Endothelial cell of umbilical vein (primary cell): ENCODE results near the gene WBP2. TPM values are rescaled to one million over a fixed set of nuclear protein-coding genes. Genes with fewer than 3 reads are reported as not detected.

Source experiments
- BruUV-seq: library from RNA; stranded (reverse); fragments of 400-500 nt; replicated peaks from 2 replicates; lab custom pipeline; 2021; lab: Mats Ljungman, UMichigan
- CTCF ChIA-PET: fragments of 300-600, 350-600 bp; sonication (Branson Sonifier 250); formaldehyde crosslinking; loops from one replicate; lab custom pipeline; 2021; ENCODE audit warnings: antibody characterized with exemption, inconsistent platforms; lab: Charles Lee
- POLR2A ChIA-PET: fragments of 300-600, 350-600 bp; sonication (Branson Sonifier 250); formaldehyde crosslinking; loops from one replicate; lab custom pipeline; 2021; ENCODE audit warnings: antibody characterized with exemption, inconsistent platforms; lab: Charles Lee
- DNase-seq: peaks from one replicate; pipeline ENCODE4 v3.0.0-alpha.2; 2011; ENCODE audit warnings: low read depth, low spot score
- FAIRE-seq: peaks from 2 replicates; lab custom pipeline; 2011; peaks lifted over from hg19 to GRCh38; lab: Jason Lieb, UNC
- H2AFZ ChIP-seq: 2 replicates; pipeline ENCODE4 v1.6.0; 2012; ENCODE audit warnings: low read depth, low read length, control low read depth, inconsistent platforms
- H3K27ac ChIP-seq: 2 replicates; pipeline ENCODE4 v1.5.1; 2011; ENCODE audit warnings: low read depth, mild to moderate bottlenecking, control low read depth, low read length, moderate library complexity; ENCODE audit not compliant: insufficient read depth
- H3K27me3 ChIP-seq, 2 experiments: 2 replicates each; pipeline versions ENCODE4 v1.6.0 to v1.6.1; 2011; ENCODE audit warnings: low read length in 2 of 2, mixed read lengths in 1 of 2; ENCODE audit not compliant: control insufficient read depth in 2 of 2, insufficient read depth in 2 of 2
- H3K36me3 ChIP-seq, 2 experiments: 2 replicates in 1 of 2; 3 replicates in 1 of 2; pipeline ENCODE4 v1.5.1; 2011; ENCODE audit warnings: low read length in 2 of 2, mild to moderate bottlenecking in 1 of 2, moderate library complexity in 1 of 2; ENCODE audit not compliant: control insufficient read depth in 2 of 2, insufficient read depth in 2 of 2; ENCODE audit errors: extremely low read depth in 1 of 2
- H3K4me1 ChIP-seq: 3 replicates; pipeline ENCODE4 v1.5.1; 2011; ENCODE audit warnings: mild to moderate bottlenecking, low read length; ENCODE audit not compliant: control insufficient read depth, insufficient read depth; ENCODE audit errors: extremely low read depth
- H3K4me2 ChIP-seq: 2 replicates; pipeline ENCODE4 v1.6.1; 2011; ENCODE audit warnings: low read length, control low read depth, mixed read lengths; ENCODE audit not compliant: insufficient read depth
- H3K4me3 ChIP-seq, 3 experiments: fragments of 200-600 bp in 1 of 3; sonication (generic), shearing (Covaris generic) in 1 of 3; replicated peaks in 1 of 3; 2 replicates each; pipeline ENCODE4 v1.5.1; 2011 to 2016; ENCODE audit warnings: control low read depth in 3 of 3, low read length in 3 of 3, mild to moderate bottlenecking in 2 of 3, inconsistent platforms in 1 of 3, low read depth in 1 of 3, moderate library complexity in 1 of 3; ENCODE audit not compliant: insufficient read depth in 1 of 3
- H3K79me2 ChIP-seq: 2 replicates; pipeline ENCODE4 v1.6.0; 2012; ENCODE audit warnings: low read length, inconsistent platforms; ENCODE audit not compliant: control insufficient read depth, insufficient read depth
- H3K9ac ChIP-seq: replicated peaks from 2 replicates; pipeline ENCODE3; 2011; ENCODE audit warnings: low read length, control low read depth; ENCODE audit not compliant: insufficient read depth; ENCODE audit errors: extremely low read depth
- H3K9me1 ChIP-seq: replicated peaks from 3 replicates; pipeline ENCODE4 v1.6.0; 2011; ENCODE audit warnings: mild to moderate bottlenecking, low read length; ENCODE audit not compliant: control insufficient read depth, insufficient read depth; ENCODE audit errors: extremely low read depth
- H3K9me3 ChIP-seq: replicated peaks from 2 replicates; pipeline ENCODE4 v1.5.1; 2012; ENCODE audit warnings: low read length, inconsistent platforms; ENCODE audit not compliant: control insufficient read depth, insufficient read depth
- H4K20me1 ChIP-seq: replicated peaks from 2 replicates; pipeline ENCODE3; 2011; ENCODE audit warnings: mild to moderate bottlenecking, low read length; ENCODE audit not compliant: control insufficient read depth, insufficient read depth; ENCODE audit errors: extremely low read depth
- CTCF ChIP-seq, 2 donors: IDR thresholded peaks; 1 replicate in 1 of 2; 2 replicates in 1 of 2; pipeline ENCODE4 v1.5.1; 2011; ENCODE audit warnings: low read length in 2 of 2, mild to moderate bottlenecking in 2 of 2, moderate library complexity in 2 of 2, control low read depth in 1 of 2, inconsistent platforms in 1 of 2, low read depth in 1 of 2; ENCODE audit not compliant: insufficient read depth in 1 of 2; ENCODE audit errors: extremely low read depth in 1 of 2
- EZH2 ChIP-seq: IDR thresholded peaks from 2 replicates; pipeline ENCODE4 v1.6.1; 2012; ENCODE audit warnings: borderline replicate concordance, low read depth, mild to moderate bottlenecking, moderate library complexity, low read length, inconsistent platforms; ENCODE audit not compliant: severe bottlenecking
- FOS ChIP-seq: IDR thresholded peaks from 2 replicates; pipeline ENCODE4 v1.6.1; 2011; ENCODE audit warnings: mild to moderate bottlenecking, low read length, moderate library complexity, borderline replicate concordance; ENCODE audit not compliant: insufficient read depth
- GATA2 ChIP-seq: IDR thresholded peaks from 2 replicates; pipeline ENCODE4 v1.7.0; 2011; ENCODE audit warnings: low read depth, mild to moderate bottlenecking, moderate library complexity, mixed read lengths, low read length; ENCODE audit not compliant: insufficient read length, insufficient read depth
- JUN ChIP-seq: IDR thresholded peaks from 2 replicates; pipeline ENCODE4 v1.6.1; 2011; ENCODE audit warnings: borderline replicate concordance, low read depth; ENCODE audit not compliant: insufficient read length, insufficient read depth
- MAX ChIP-seq: IDR thresholded peaks from 2 replicates; pipeline ENCODE4 v1.6.1; 2011; ENCODE audit not compliant: insufficient read depth, insufficient read length
- MYC ChIP-seq: IDR thresholded peaks from one replicate; pipeline ENCODE4 v1.6.1; 2011; ENCODE audit warnings: mild to moderate bottlenecking, low read depth, low read length
- POLR2A ChIP-seq: IDR thresholded peaks from 2 replicates; pipeline ENCODE4 v1.6.1; 2012; ENCODE audit warnings: low read depth, mild to moderate bottlenecking, control low read depth, low read length
- POLR2AphosphoS5 ChIP-seq: IDR thresholded peaks from 2 replicates; pipeline ENCODE4 v1.6.1; 2012; ENCODE audit warnings: low read depth, mild to moderate bottlenecking, control low read depth, low read length, moderate library complexity; ENCODE audit not compliant: insufficient read depth
- dilution Hi-C: fragments of 300-500 bp; cut with MboI; formaldehyde crosslinking; loops from one replicate; pipeline ENCODE4 v1.15.0; 2019; ENCODE audit warnings: low sequenced_read_pairs; ENCODE audit not compliant: extremely low pct_ligation_motif_present
- intact Hi-C: fragments of 100-400 bp; cut with micrococcal nuclease; formaldehyde crosslinking; loops from one replicate; pipeline ENCODE4 v1.10.0; 2022
- polyA plus RNA-seq, 4 experiments: library from polyadenylated mRNA; depleted of rRNA in 3 of 4; stranded (reverse) in 3 of 4; unstranded in 1 of 4; fragments of >200 nt; gene quantifications; 2 replicates each; pipeline versions ENCODE4 v1.2.1 to v1.2.3, GENCODE V29; 2011 to 2012; ENCODE audit warnings: missing spikeins in 1 of 4
- total RNA-seq: library from RNA; stranded (reverse); gene quantifications from 2 replicates; pipeline ENCODE4 v1.2.3, GENCODE V29; 2021

The WBP2 gene
- total and polyA plus RNA-seq, 2 donors (not counting 3 experiments of a cell fraction or from before 2014, with no cell fraction given): 81.5 to 126 TPM

DNA sequence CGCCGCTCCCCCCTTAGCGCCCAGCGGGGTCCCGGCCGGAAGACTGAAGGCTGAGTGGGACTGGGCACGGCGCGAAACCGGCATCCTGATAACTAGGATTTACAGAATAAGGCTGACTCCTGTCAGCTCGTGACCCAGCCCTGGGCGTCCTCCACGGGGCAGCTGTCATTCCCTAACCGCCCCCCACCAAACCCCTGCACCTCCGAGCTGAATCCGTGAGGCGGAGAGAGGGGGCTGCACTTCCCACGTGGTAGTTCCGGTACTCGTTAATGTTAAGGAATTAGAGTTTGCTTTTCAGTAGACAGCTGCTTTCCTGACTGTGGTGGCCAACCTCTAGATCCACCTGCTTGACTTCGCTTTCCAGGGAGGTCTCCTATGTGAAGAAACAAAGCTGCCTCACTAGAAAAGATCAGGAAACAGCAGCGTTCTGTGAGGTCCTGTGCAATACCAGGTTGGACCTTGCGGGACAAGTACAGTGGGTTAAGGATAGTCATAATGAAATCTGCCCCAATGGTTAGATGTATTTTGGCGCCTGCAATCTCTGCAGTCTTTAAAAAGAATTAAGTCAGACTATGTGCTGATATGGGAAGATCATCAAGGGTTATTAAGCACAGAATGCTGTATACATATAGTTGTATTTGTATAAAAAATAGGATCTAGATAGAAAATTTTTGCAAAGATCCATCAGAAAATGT is 1.1 kb upstream of the WBP2 start:
- no peaks in the 10 kb centered on the region for H3K9me3 ChIP-seq
- TF ChIP-seq MYC: no peak
- no peak for TF ChIP-seq POLR2A
- TF ChIP-seq GATA2: no peak
- TF ChIP-seq CTCF (IDR thresholded peaks at IDR 0.05; ENCODE audit: extremely low read depth in 1 of 2, insufficient read depth in 1 of 2, low read depth in 1 of 2, low read length in 2 of 2): no peak
- TF ChIP-seq FOS: no peak
- TF ChIP-seq EZH2: no peak
- no peak for TF ChIP-seq JUN
- TF ChIP-seq MAX: no peak
- TF ChIP-seq POLR2AphosphoS5: no peak
- ChIA-PET POLR2A (interaction anchor here (1.4 to 2.8 kb wide), 3 partner anchors 76 to 85 kb away, joined by 3 to 23 read pairs (median 15); partner anchors contain the start of gene FBF1), CTCF (interaction anchor here (0.8 to 11.3 kb wide), 13 partner anchors 11 to 587 kb away, joined by 3 to 241 read pairs (median 8); partner anchors contain the start of genes MRPL38, TRIM47 and TRIM65)
- intact Hi-C loops (no loop called here), dilution Hi-C loops (no loop called here)
- no peak for FAIRE-seq
- no peaks in the 10 kb centered on the region for H3K27me3 ChIP-seq
- H3K9ac ChIP-seq: peak overlapping the region; percentile 83
- H3K9me1 ChIP-seq: no peaks in the 10 kb centered on the region
- peaks cover 39% of the 10 kb centered on the region for H3K4me1 ChIP-seq
- H3K36me3 ChIP-seq: peaks cover 0 to 4% of the 10 kb centered on the region in 2 experiments
- H3K4me2 ChIP-seq: peak overlapping the region; percentile 65
- H3K27ac ChIP-seq: peak overlapping the region; percentile 77
- H2AFZ ChIP-seq: peak overlapping the region; percentile 13
- BruUV-seq: no TSS peak
- H4K20me1 ChIP-seq: no peaks in the 10 kb centered on the region
- peak overlapping the region; percentile 3 to 75 (median 37) for H3K4me3 ChIP-seq
- DNase-seq: peak; percentile 57
- H3K79me2 ChIP-seq: peaks cover 13% of the 10 kb centered on the region
